GM23338 (cell line): ENCODE data around the gene CHST2. TPM values are rescaled to one million over a fixed set of nuclear protein-coding genes. Genes with fewer than 3 reads are reported as not detected.

Source experiments
- ATAC-seq: fragments of 200-7000 bp; cut with Tn5 transposase; 3 replicates; pipeline ENCODE4 v1.9.1; 2020
- DNase-seq: peaks from one replicate; pipeline ENCODE4 v3.0.0-alpha.2; 2015; ENCODE audit warnings: low spot score
- H2AFZ ChIP-seq: fragments of 200-600 bp; sonication (generic); 2 replicates; pipeline ENCODE4 v1.8.0; 2016; ENCODE audit warnings: antibody characterized with exemption, mild to moderate bottlenecking, moderate library complexity
- H3F3A ChIP-seq: fragments of 200-600 bp; sonication (generic); replicated peaks from 2 replicates; pipeline ENCODE4 v1.8.0; 2017; ENCODE audit warnings: antibody characterized with exemption, mixed run types, low read depth
- H3K27ac ChIP-seq: fragments of 200-600 bp; sonication (generic); 2 replicates; pipeline ENCODE4 v1.6.1; 2016; ENCODE audit warnings: low read depth
- H3K27me3 ChIP-seq: fragments of 200-600 bp; sonication (generic); 2 replicates; pipeline ENCODE4 v1.8.0; 2016; ENCODE audit warnings: mild to moderate bottlenecking, mixed run types, moderate library complexity; ENCODE audit not compliant: insufficient read depth
- H3K36me3 ChIP-seq: fragments of 200-600 bp; sonication (generic); 2 replicates; pipeline ENCODE4 v1.8.0; 2016; ENCODE audit warnings: mild to moderate bottlenecking; ENCODE audit not compliant: insufficient read depth
- H3K4me1 ChIP-seq: fragments of 200-600 bp; sonication (generic); 2 replicates; pipeline ENCODE4 v1.8.0; 2016; ENCODE audit warnings: mild to moderate bottlenecking, moderate library complexity; ENCODE audit not compliant: insufficient read depth
- H3K4me2 ChIP-seq: fragments of 200-600 bp; sonication (generic); 2 replicates; pipeline ENCODE4 v1.7.1; 2017; ENCODE audit warnings: mixed run types
- H3K4me3 ChIP-seq: fragments of 200-600 bp; sonication (generic); 2 replicates; pipeline ENCODE4 v1.6.1; 2016; ENCODE audit warnings: mixed run types
- H3K79me2 ChIP-seq: fragments of 200-600 bp; sonication (generic); replicated peaks from 2 replicates; pipeline ENCODE4 v1.8.0; 2017; ENCODE audit warnings: mild to moderate bottlenecking; ENCODE audit not compliant: insufficient read depth
- H3K9me2 ChIP-seq: fragments of 200-600 bp; sonication (generic); 2 replicates; pipeline ENCODE4 v1.8.0; 2017; ENCODE audit not compliant: insufficient read depth
- H4K20me1 ChIP-seq: fragments of 200-600 bp; sonication (generic); replicated peaks from 2 replicates; pipeline ENCODE4 v1.8.0; 2017; ENCODE audit warnings: mild to moderate bottlenecking; ENCODE audit not compliant: insufficient read depth
- H3K27ac Mint-ChIP-seq: 2 replicates; pipeline ENCODE4 v1.8.0; 2020; ENCODE audit warnings: inconsistent platforms, mild to moderate bottlenecking, moderate library complexity, mixed read lengths
- H3K27me3 Mint-ChIP-seq: 3 replicates; pipeline ENCODE4 v1.8.0; 2022; ENCODE audit warnings: low read depth, mild to moderate bottlenecking, moderate library complexity, mixed read lengths, inconsistent platforms; ENCODE audit not compliant: insufficient read depth, poor library complexity
- H3K36me3 Mint-ChIP-seq: 3 replicates; pipeline ENCODE4 v1.8.0; 2021; ENCODE audit warnings: low read depth, mild to moderate bottlenecking, inconsistent platforms, moderate library complexity, mixed read lengths
- H3K4me1 Mint-ChIP-seq: 3 replicates; pipeline ENCODE4 v1.8.0; 2020; ENCODE audit warnings: mild to moderate bottlenecking, inconsistent platforms, mixed read lengths
- H3K4me3 Mint-ChIP-seq: 3 replicates; pipeline ENCODE4 v1.8.0; 2021; ENCODE audit warnings: moderate library complexity, mild to moderate bottlenecking, inconsistent platforms, mixed read lengths
- H3K9me3 Mint-ChIP-seq: 3 replicates; pipeline ENCODE4 v1.8.0; 2020; ENCODE audit warnings: moderate library complexity, mild to moderate bottlenecking, inconsistent platforms, mixed read lengths
- CREB1 ChIP-seq: fragments of 250-450 bp; sonication (Bioruptor Pico); IDR thresholded peaks from 2 replicates; pipeline ENCODE4 v1.5.0; 2020; ENCODE audit warnings: low read depth, mild to moderate bottlenecking, moderate library complexity
- EZH2 ChIP-seq: fragments of 200-600 bp; sonication (generic); IDR thresholded peaks from one replicate; pipeline ENCODE4 v1.8.0; 2017; ENCODE audit warnings: antibody characterized with exemption, mild to moderate bottlenecking, low read depth; ENCODE audit not compliant: unreplicated experiment
- EZH2phosphoT487 ChIP-seq: fragments of 200-600 bp; sonication (generic); IDR thresholded peaks from one replicate; pipeline ENCODE4 v1.8.1; 2018; ENCODE audit warnings: antibody characterized with exemption; ENCODE audit not compliant: unreplicated experiment
- JUNB ChIP-seq: IDR thresholded peaks from one replicate; pipeline ENCODE4 v1.6.1; 2016; ENCODE audit warnings: antibody characterized with exemption; ENCODE audit not compliant: unreplicated experiment
- NANOG ChIP-seq: IDR thresholded peaks from 2 replicates; pipeline ENCODE4 v1.6.1; 2016; ENCODE audit warnings: antibody characterized with exemption, borderline replicate concordance
- POLR2AphosphoS5 ChIP-seq: IDR thresholded peaks from 2 replicates; pipeline ENCODE4 v1.6.1; 2016; ENCODE audit warnings: antibody characterized with exemption, low read depth
- STAT1 ChIP-seq: IDR thresholded peaks from one replicate; pipeline ENCODE4 v1.6.1; 2016; ENCODE audit warnings: antibody characterized with exemption; ENCODE audit not compliant: unreplicated experiment
- ZNF114 ChIP-seq: fragments of 250-450 bp; sonication (Bioruptor Pico); IDR thresholded peaks from 2 replicates; pipeline ENCODE4 v1.5.0; 2020; ENCODE audit warnings: mild to moderate bottlenecking, moderate library complexity
- ZNF331 ChIP-seq: fragments of 250-450 bp; sonication (Bioruptor Pico); IDR thresholded peaks from 2 replicates; pipeline ENCODE4 v1.5.0; 2020; ENCODE audit warnings: low read depth, mild to moderate bottlenecking, moderate library complexity
- polyA plus RNA-seq: library from polyadenylated mRNA; unstranded; fragments of >200 nt; fragmentation: Nextera tagmentation; extraction: Ambion mirVana; gene quantifications from 2 replicates; pipeline ENCODE4 v1.2.1, GENCODE V29; 2016
- total RNA-seq: library from RNA; depleted of rRNA; stranded (reverse); fragments of >200 nt; shearing (Covaris generic); gene quantifications from 2 replicates; pipeline ENCODE4 v1.2.3, GENCODE V29; 2014
- TF ChIP-seq, protein P1 (sequence below): IDR thresholded peaks from 2 replicates; pipeline ENCODE4 v1.6.1; 2016; ENCODE audit warnings: antibody characterized with exemption
- TF ChIP-seq, protein P2 (sequence below): IDR thresholded peaks from one replicate; pipeline ENCODE4 v1.6.1; 2018; ENCODE audit warnings: antibody characterized with exemption; ENCODE audit not compliant: unreplicated experiment
- TF ChIP-seq, protein P3 (sequence below), 2 experiments: fragments of 200-600 bp in 1 of 2; sonication (generic) in 1 of 2; conservative IDR thresholded peaks; 2 replicates each; pipeline versions ENCODE4 v1.5.1 to v1.6.1; 2016 to 2017; ENCODE audit warnings: antibody characterized with exemption in 2 of 2, low read depth in 2 of 2, mild to moderate bottlenecking in 2 of 2, moderate library complexity in 1 of 2
- TF ChIP-seq, protein P4 (sequence below): fragments of 250-450 bp; sonication (Bioruptor Pico); IDR thresholded peaks from 2 replicates; pipeline ENCODE4 v1.5.0; 2020; ENCODE audit warnings: mild to moderate bottlenecking, moderate library complexity

CHST2 gene
- total and polyA plus RNA-seq, 2 experiments from 2014 or later: 4.1 to 28.3 TPM

DNA sequence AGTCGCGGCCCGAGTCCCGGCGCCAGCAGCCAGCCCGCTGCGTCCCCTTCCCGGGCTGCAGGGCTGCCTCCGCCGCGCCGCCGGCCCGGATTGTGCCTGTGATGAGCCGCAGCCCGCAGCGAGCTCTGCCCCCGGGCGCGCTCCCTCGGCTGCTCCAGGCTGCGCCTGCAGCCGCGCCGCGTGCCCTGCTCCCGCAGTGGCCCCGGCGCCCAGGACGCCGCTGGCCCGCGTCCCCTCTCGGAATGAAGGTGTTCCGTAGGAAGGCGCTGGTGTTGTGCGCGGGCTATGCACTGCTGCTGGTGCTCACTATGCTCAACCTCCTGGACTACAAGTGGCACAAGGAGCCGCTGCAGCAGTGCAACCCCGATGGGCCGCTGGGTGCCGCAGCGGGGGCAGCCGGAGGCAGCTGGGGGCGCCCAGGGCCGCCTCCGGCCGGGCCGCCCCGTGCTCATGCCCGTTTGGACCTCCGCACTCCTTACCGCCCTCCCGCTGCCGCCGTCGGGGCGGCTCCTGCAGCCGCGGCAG is 1.2 kb downstream of the CHST2 start:
- H3F3A ChIP-seq: no peaks in the 10 kb centered on the region
- Mint-ChIP-seq H3K36me3 (peaks cover 16% of the 10 kb centered on the region), H3K4me3 (peak overlapping the region; percentile 66; the same call in 2 of the 3 replicates), H3K4me1 (peaks cover 34% of the 10 kb centered on the region), H3K27me3 (peaks cover 21% of the 10 kb centered on the region), H3K27ac (no peak overlapping the region), H3K9me3 (no peaks in the 10 kb centered on the region)
- H2AFZ ChIP-seq: peak overlapping the region; percentile 89
- H3K36me3 ChIP-seq: no peaks in the 10 kb centered on the region; the same call in 1 of the 2 replicates
- ATAC-seq: peak; percentile 18
- peak overlapping the region; percentile 97 for H3K4me2 ChIP-seq
- peaks cover 2% of the 10 kb centered on the region; the same call in 1 of the 2 replicates for H4K20me1 ChIP-seq
- TF ChIP-seq EZH2phosphoT487 (no peak), POLR2AphosphoS5 (no peak), ZNF114 (CRISPR knock-in tag) (no peak), STAT1 (no peak), ZNF331 (CRISPR knock-in tag) (no peak), JUNB (no peak), EZH2 (no peak), CREB1 (CRISPR knock-in tag) (no peak), NANOG (no peak)
- TF ChIP-seq, protein P1, sequence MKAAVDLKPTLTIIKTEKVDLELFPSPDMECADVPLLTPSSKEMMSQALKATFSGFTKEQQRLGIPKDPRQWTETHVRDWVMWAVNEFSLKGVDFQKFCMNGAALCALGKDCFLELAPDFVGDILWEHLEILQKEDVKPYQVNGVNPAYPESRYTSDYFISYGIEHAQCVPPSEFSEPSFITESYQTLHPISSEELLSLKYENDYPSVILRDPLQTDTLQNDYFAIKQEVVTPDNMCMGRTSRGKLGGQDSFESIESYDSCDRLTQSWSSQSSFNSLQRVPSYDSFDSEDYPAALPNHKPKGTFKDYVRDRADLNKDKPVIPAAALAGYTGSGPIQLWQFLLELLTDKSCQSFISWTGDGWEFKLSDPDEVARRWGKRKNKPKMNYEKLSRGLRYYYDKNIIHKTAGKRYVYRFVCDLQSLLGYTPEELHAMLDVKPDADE: no peak
- TF ChIP-seq, protein P2, sequence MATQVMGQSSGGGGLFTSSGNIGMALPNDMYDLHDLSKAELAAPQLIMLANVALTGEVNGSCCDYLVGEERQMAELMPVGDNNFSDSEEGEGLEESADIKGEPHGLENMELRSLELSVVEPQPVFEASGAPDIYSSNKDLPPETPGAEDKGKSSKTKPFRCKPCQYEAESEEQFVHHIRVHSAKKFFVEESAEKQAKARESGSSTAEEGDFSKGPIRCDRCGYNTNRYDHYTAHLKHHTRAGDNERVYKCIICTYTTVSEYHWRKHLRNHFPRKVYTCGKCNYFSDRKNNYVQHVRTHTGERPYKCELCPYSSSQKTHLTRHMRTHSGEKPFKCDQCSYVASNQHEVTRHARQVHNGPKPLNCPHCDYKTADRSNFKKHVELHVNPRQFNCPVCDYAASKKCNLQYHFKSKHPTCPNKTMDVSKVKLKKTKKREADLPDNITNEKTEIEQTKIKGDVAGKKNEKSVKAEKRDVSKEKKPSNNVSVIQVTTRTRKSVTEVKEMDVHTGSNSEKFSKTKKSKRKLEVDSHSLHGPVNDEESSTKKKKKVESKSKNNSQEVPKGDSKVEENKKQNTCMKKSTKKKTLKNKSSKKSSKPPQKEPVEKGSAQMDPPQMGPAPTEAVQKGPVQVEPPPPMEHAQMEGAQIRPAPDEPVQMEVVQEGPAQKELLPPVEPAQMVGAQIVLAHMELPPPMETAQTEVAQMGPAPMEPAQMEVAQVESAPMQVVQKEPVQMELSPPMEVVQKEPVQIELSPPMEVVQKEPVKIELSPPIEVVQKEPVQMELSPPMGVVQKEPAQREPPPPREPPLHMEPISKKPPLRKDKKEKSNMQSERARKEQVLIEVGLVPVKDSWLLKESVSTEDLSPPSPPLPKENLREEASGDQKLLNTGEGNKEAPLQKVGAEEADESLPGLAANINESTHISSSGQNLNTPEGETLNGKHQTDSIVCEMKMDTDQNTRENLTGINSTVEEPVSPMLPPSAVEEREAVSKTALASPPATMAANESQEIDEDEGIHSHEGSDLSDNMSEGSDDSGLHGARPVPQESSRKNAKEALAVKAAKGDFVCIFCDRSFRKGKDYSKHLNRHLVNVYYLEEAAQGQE: no peak
- TF ChIP-seq, protein P3, sequence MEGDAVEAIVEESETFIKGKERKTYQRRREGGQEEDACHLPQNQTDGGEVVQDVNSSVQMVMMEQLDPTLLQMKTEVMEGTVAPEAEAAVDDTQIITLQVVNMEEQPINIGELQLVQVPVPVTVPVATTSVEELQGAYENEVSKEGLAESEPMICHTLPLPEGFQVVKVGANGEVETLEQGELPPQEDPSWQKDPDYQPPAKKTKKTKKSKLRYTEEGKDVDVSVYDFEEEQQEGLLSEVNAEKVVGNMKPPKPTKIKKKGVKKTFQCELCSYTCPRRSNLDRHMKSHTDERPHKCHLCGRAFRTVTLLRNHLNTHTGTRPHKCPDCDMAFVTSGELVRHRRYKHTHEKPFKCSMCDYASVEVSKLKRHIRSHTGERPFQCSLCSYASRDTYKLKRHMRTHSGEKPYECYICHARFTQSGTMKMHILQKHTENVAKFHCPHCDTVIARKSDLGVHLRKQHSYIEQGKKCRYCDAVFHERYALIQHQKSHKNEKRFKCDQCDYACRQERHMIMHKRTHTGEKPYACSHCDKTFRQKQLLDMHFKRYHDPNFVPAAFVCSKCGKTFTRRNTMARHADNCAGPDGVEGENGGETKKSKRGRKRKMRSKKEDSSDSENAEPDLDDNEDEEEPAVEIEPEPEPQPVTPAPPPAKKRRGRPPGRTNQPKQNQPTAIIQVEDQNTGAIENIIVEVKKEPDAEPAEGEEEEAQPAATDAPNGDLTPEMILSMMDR (conservative IDR thresholded peaks at IDR 0.05; ENCODE audit: low read depth in 2 of 2): no peak
- TF ChIP-seq, protein P4, sequence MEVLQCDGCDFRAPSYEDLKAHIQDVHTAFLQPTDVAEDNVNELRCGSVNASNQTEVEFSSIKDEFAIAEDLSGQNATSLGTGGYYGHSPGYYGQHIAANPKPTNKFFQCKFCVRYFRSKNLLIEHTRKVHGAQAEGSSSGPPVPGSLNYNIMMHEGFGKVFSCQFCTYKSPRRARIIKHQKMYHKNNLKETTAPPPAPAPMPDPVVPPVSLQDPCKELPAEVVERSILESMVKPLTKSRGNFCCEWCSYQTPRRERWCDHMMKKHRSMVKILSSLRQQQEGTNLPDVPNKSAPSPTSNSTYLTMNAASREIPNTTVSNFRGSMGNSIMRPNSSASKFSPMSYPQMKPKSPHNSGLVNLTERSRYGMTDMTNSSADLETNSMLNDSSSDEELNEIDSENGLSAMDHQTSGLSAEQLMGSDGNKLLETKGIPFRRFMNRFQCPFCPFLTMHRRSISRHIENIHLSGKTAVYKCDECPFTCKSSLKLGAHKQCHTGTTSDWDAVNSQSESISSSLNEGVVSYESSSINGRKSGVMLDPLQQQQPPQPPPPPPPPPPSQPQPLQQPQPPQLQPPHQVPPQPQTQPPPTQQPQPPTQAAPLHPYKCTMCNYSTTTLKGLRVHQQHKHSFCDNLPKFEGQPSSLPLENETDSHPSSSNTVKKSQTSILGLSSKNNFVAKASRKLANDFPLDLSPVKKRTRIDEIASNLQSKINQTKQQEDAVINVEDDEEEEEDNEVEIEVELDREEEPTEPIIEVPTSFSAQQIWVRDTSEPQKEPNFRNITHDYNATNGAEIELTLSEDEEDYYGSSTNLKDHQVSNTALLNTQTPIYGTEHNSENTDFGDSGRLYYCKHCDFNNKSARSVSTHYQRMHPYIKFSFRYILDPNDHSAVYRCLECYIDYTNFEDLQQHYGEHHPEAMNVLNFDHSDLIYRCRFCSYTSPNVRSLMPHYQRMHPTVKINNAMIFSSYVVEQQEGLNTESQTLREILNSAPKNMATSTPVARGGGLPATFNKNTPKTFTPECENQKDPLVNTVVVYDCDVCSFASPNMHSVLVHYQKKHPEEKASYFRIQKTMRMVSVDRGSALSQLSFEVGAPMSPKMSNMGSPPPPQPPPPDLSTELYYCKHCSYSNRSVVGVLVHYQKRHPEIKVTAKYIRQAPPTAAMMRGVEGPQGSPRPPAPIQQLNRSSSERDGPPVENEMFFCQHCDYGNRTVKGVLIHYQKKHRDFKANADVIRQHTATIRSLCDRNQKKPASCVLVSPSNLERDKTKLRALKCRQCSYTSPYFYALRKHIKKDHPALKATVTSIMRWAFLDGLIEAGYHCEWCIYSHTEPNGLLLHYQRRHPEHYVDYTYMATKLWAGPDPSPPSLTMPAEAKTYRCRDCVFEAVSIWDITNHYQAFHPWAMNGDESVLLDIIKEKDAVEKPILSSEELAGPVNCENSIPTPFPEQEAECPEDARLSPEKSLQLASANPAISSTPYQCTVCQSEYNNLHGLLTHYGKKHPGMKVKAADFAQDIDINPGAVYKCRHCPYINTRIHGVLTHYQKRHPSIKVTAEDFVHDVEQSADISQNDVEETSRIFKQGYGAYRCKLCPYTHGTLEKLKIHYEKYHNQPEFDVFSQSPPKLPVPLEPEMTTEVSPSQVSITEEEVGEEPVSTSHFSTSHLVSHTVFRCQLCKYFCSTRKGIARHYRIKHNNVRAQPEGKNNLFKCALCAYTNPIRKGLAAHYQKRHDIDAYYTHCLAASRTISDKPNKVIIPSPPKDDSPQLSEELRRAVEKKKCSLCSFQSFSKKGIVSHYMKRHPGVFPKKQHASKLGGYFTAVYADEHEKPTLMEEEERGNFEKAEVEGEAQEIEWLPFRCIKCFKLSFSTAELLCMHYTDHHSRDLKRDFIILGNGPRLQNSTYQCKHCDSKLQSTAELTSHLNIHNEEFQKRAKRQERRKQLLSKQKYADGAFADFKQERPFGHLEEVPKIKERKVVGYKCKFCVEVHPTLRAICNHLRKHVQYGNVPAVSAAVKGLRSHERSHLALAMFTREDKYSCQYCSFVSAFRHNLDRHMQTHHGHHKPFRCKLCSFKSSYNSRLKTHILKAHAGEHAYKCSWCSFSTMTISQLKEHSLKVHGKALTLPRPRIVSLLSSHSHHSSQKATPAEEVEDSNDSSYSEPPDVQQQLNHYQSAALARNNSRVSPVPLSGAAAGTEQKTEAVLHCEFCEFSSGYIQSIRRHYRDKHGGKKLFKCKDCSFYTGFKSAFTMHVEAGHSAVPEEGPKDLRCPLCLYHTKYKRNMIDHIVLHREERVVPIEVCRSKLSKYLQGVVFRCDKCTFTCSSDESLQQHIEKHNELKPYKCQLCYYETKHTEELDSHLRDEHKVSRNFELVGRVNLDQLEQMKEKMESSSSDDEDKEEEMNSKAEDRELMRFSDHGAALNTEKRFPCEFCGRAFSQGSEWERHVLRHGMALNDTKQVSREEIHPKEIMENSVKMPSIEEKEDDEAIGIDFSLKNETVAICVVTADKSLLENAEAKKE (CRISPR knock-in tag): no peak
- H3K4me1 ChIP-seq: peaks cover 15% of the 10 kb centered on the region
- no peaks in the 10 kb centered on the region for H3K9me2 ChIP-seq
- no peaks in the 10 kb centered on the region for H3K79me2 ChIP-seq
- H3K4me3 ChIP-seq: peak overlapping the region; percentile 81
- peaks cover 33% of the 10 kb centered on the region for H3K27me3 ChIP-seq
- peak; percentile 43 for DNase-seq
- H3K27ac ChIP-seq: no peak overlapping the region
